Measurements from ENCODE around the gene RSPRY1.

Gene RSPRY1

DNA sequence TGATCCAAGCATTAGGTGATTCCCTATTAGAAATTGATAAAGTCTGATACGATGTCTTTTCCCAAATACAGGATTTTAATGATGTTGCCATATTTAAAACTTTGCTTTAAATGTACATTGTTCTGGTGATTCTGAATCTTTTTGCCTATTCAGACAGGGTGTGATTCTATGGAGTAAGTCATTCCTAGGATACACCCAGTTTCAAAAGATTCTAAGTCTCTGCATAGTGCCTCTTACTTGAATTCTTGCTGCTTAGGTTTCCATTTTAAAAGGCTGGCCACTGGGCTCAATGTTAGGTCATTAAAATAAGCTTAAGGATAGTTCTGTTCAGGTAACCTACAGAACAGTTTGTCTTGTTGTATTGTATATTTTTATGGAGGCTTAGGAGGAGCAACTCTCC lies 36.9 kb downstream of the RSPRY1 start:
- no peak overlapping the region for H2AK5ac ChIP-seq (ENCODE audit: low read length, severe bottlenecking)
- no CpG with 5 or more reads among the region's 1 CpG for WGBS
- no peak overlapping the region for H2AFZ ChIP-seq (ENCODE audit: low read depth, low read length)

DNA sequence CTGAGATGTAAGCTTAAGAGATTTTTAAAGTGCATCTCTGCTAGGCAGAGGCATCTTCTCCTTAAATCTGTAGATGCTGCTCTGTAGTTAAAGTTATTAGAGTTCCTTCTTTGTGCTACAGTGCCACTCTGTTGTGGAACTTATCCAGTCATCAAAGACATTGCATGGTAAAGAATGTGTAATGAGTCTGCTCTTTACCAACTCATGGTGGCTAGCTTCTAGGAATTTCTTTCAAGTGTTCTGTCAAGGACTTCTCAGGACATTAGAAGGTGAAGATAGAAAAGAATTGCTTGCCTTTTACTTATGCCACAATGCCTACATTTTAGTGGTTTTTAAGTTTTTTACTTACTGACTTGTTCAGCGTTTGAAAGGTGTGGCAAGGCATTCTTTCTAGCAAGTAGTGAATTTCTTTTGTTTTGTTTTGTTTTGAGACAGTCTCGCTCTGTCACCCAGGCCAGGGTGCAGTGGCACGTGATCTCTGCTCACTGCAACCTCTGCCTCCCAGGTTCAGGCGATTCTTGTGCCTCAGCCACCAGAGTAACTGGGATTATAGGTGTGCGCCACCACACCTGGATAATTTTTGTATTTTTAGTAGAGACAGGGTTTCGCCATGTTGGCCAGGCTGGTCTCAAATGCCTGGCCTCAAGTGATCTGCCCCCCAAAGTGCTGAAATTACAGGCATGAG lies 38.7 kb downstream of the RSPRY1 start:
- Histone ChIP-seq H3K9me3 (ENCODE audit: control insufficient read depth, low read length) (peaks cover 3% of the 10 kb centered on the region), H3K4me3 (ENCODE audit: insufficient read depth in 1 of 2, low read depth in 1 of 2, low read length in 2 of 2) (no peak overlapping the region), H2BK15ac (ENCODE audit: low read depth, poor library complexity, severe bottlenecking) (no peak overlapping the region), H2BK5ac (ENCODE audit: low read depth, low read length, poor library complexity, severe bottlenecking) (no peak overlapping the region), H4K8ac (ENCODE audit: low read length) (no peak overlapping the region), H3K4ac (ENCODE audit: low read depth in 1 of 2, low read length in 2 of 2) (no peak overlapping the region), H3K27ac (ENCODE audit: low read length, poor library complexity, severe bottlenecking) (no peak overlapping the region), H3K9ac (ENCODE audit: low read length) (no peak overlapping the region), H3K27me3 (ENCODE audit: control insufficient read depth in 1 of 2, insufficient read depth in 1 of 2, low read length in 2 of 2) (no peaks in the 10 kb centered on the region), H3K79me1 (replicated peaks; ENCODE audit: low read length, poor library complexity, severe bottlenecking) (peaks cover 24% of the 10 kb centered on the region), H2AK5ac (ENCODE audit: low read length, severe bottlenecking) (no peak overlapping the region), H3K4me2 (ENCODE audit: low read length, poor library complexity, severe bottlenecking) (no peak overlapping the region), H2BK12ac (ENCODE audit: low read length in 2 of 2) (no peak overlapping the region), H2BK120ac (ENCODE audit: low read depth, low read length) (no peak overlapping the region), H3K14ac (ENCODE audit: low read length in 2 of 2) (no peak overlapping the region), H3K4me1 (ENCODE audit: control insufficient read depth, insufficient read depth, low read depth, low read length) (peaks cover 3% of the 10 kb centered on the region), H3K18ac (ENCODE audit: low read depth in 1 of 2, low read length in 2 of 2) (no peak overlapping the region), H4K91ac (ENCODE audit: low read length) (no peak overlapping the region), H2AFZ (ENCODE audit: low read depth, low read length) (no peak overlapping the region), H3K23ac (ENCODE audit: low read length in 2 of 2) (no peak overlapping the region), H3K36me3 (ENCODE audit: control insufficient read depth in 1 of 2, insufficient read depth in 2 of 2, low read depth in 1 of 2, low read length in 2 of 2) (peaks cover 24 to 91% of the 10 kb centered on the region in 2 experiments)
- DNase-seq, result no peak
- WGBS, result 95% methylated on average over 6 of the region's 6 CpGs

More for the DNA sequence above, 36.9 kb downstream of the RSPRY1 start:
- H3K9me3 ChIP-seq (ENCODE audit: control insufficient read depth, low read length), result peaks cover 18% of the 10 kb centered on the region
- H3K27ac ChIP-seq (ENCODE audit: low read length, poor library complexity, severe bottlenecking), result no peak overlapping the region
- H4K91ac ChIP-seq (ENCODE audit: low read length), result no peak overlapping the region
- no peak overlapping the region for H3K14ac ChIP-seq (ENCODE audit: low read length in 2 of 2)
- no peaks in the 10 kb centered on the region for H3K27me3 ChIP-seq (ENCODE audit: control insufficient read depth in 1 of 2, insufficient read depth in 1 of 2, low read length in 2 of 2)
- peaks cover 3% of the 10 kb centered on the region for H3K4me1 ChIP-seq (ENCODE audit: control insufficient read depth, insufficient read depth, low read depth, low read length)
- no peak overlapping the region for H4K8ac ChIP-seq (ENCODE audit: low read length)
- H3K4me3 ChIP-seq (ENCODE audit: insufficient read depth in 1 of 2, low read depth in 1 of 2, low read length in 2 of 2), result no peak overlapping the region
- H2BK5ac ChIP-seq (ENCODE audit: low read depth, low read length, poor library complexity, severe bottlenecking), result no peak overlapping the region
- H3K36me3 ChIP-seq (ENCODE audit: control insufficient read depth in 1 of 2, insufficient read depth in 2 of 2, low read depth in 1 of 2, low read length in 2 of 2), result peaks cover 20 to 93% of the 10 kb centered on the region in 2 experiments
- H3K18ac ChIP-seq (ENCODE audit: low read depth in 1 of 2, low read length in 2 of 2), result no peak overlapping the region
- no peak overlapping the region for H3K4ac ChIP-seq (ENCODE audit: low read depth in 1 of 2, low read length in 2 of 2)
- H3K9ac ChIP-seq (ENCODE audit: low read length), result no peak overlapping the region
- peaks cover 21% of the 10 kb centered on the region for H3K79me1 ChIP-seq (replicated peaks; ENCODE audit: low read length, poor library complexity, severe bottlenecking)
- no peak overlapping the region for H3K23ac ChIP-seq (ENCODE audit: low read length in 2 of 2)
- H2BK15ac ChIP-seq (ENCODE audit: low read depth, poor library complexity, severe bottlenecking), result no peak overlapping the region
- no peak overlapping the region for H2BK12ac ChIP-seq (ENCODE audit: low read length in 2 of 2)
- H2BK120ac ChIP-seq (ENCODE audit: low read depth, low read length), result no peak overlapping the region
- H3K4me2 ChIP-seq (ENCODE audit: low read length, poor library complexity, severe bottlenecking), result no peak overlapping the region
- DNase-seq, result no peak

DNA sequence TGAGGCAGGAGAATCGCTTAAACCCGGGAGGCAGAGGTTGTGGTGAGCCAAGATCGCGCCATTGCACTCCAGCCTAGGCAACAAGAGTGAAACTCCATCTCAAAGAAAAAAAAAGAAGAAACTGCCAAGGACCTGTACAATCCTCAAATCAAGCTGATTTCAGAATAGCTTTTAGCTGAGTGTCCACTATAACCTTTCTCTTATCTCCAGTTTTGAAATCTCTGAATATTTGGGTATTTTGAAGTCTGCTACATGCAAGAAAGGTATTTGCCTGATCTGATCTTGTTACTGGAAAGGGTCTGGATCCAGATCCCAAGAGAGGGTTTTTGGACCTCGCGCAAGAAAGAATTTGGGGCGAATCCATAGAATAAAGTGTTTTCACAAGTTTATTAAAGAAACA lies 39.8 kb downstream of the RSPRY1 start:
- Histone ChIP-seq H3K4me3 (ENCODE audit: insufficient read depth in 1 of 2, low read depth in 1 of 2, low read length in 2 of 2) (no peak overlapping the region), H3K4me2 (ENCODE audit: low read length, poor library complexity, severe bottlenecking) (no peak overlapping the region), H2BK12ac (ENCODE audit: low read length in 2 of 2) (no peak overlapping the region), H4K91ac (ENCODE audit: low read length) (no peak overlapping the region), H4K8ac (ENCODE audit: low read length) (no peak overlapping the region), H2AFZ (ENCODE audit: low read depth, low read length) (no peak overlapping the region), H3K79me1 (replicated peaks; ENCODE audit: low read length, poor library complexity, severe bottlenecking) (peaks cover 18% of the 10 kb centered on the region), H3K36me3 (ENCODE audit: control insufficient read depth in 1 of 2, insufficient read depth in 2 of 2, low read depth in 1 of 2, low read length in 2 of 2) (peaks cover 26 to 91% of the 10 kb centered on the region in 2 experiments), H3K4me1 (ENCODE audit: control insufficient read depth, insufficient read depth, low read depth, low read length) (peaks cover 3% of the 10 kb centered on the region), H2AK5ac (ENCODE audit: low read length, severe bottlenecking) (no peak overlapping the region), H3K9ac (ENCODE audit: low read length) (no peak overlapping the region), H2BK15ac (ENCODE audit: low read depth, poor library complexity, severe bottlenecking) (no peak overlapping the region), H3K18ac (ENCODE audit: low read depth in 1 of 2, low read length in 2 of 2) (no peak overlapping the region), H2BK120ac (ENCODE audit: low read depth, low read length) (no peak overlapping the region), H3K4ac (ENCODE audit: low read depth in 1 of 2, low read length in 2 of 2) (no peak overlapping the region), H3K14ac (ENCODE audit: low read length in 2 of 2) (no peak overlapping the region), H3K27me3 (ENCODE audit: control insufficient read depth in 1 of 2, insufficient read depth in 1 of 2, low read length in 2 of 2) (no peaks in the 10 kb centered on the region), H3K27ac (ENCODE audit: low read length, poor library complexity, severe bottlenecking) (no peak overlapping the region), H2BK5ac (ENCODE audit: low read depth, low read length, poor library complexity, severe bottlenecking) (no peak overlapping the region), H3K9me3 (ENCODE audit: control insufficient read depth, low read length) (no peaks in the 10 kb centered on the region), H3K23ac (ENCODE audit: low read length in 2 of 2) (no peak overlapping the region)
- WGBS, result over 99% methylated on average over 4 of the region's 7 CpGs
- no peak for DNase-seq

DNA sequence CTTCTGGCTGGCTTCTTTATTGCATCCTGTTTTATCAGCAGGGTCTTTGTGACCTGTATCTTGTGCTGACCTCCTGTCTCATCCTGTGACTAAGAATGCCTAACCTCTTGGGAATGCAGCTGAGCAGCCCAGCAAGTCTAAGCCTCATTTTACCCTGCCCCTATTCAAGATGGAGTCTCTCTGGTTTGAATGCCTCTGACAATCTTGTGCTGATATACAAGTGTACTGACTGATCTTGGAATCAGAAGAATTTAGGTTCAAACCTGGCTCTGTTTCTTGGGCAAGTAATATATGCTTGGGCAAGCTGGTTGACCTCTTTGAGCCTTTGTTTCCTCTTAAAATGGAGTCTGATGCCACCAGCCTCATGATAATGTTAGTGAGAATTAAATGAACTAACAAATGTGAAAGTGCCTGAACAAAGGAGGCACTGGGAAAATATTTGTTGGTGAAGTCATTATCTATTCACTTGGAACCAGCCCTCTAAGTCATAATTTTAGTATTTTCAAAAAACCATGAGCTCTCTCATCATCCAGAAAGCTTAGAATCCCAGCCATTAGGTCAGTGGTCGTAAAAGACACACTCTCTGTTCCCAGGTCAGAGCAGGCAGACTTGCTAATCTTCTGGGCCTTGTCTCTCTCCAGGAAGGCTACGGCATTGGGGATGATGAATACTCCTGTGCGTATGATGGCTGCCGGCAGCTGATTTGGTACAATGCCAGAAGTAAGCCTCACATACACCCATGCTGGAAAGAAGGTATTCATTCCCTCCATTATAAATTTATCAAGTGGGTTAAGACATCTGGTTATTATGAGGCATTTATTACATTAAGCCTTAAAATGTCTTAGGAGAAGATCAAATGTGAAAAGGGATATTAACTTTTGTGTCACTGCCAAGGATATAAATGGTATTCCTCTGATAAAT lies 40.8 kb downstream of the RSPRY1 start:
- H2BK120ac ChIP-seq (ENCODE audit: low read depth, low read length), result no peak overlapping the region
- H3K9me3 ChIP-seq (ENCODE audit: control insufficient read depth, low read length), result no peaks in the 10 kb centered on the region
- WGBS, result 96% methylated on average over 3 of the region's 4 CpGs
- no peak overlapping the region for H3K4me3 ChIP-seq (ENCODE audit: insufficient read depth in 1 of 2, low read depth in 1 of 2, low read length in 2 of 2)
- H2AK5ac ChIP-seq (ENCODE audit: low read length, severe bottlenecking), result no peak overlapping the region
- no peak overlapping the region for H2BK15ac ChIP-seq (ENCODE audit: low read depth, poor library complexity, severe bottlenecking)
- no peak overlapping the region for H3K23ac ChIP-seq (ENCODE audit: low read length in 2 of 2)
- H3K27ac ChIP-seq (ENCODE audit: low read length, poor library complexity, severe bottlenecking), result peak overlapping the region; percentile 38
- peaks cover 3% of the 10 kb centered on the region for H3K4me1 ChIP-seq (ENCODE audit: control insufficient read depth, insufficient read depth, low read depth, low read length)
- no peak overlapping the region for H2BK12ac ChIP-seq (ENCODE audit: low read length in 2 of 2)
- H2BK5ac ChIP-seq (ENCODE audit: low read depth, low read length, poor library complexity, severe bottlenecking), result no peak overlapping the region
- H3K9ac ChIP-seq (ENCODE audit: low read length), result peak overlapping the region; percentile 8
- H3K4me2 ChIP-seq (ENCODE audit: low read length, poor library complexity, severe bottlenecking), result no peak overlapping the region
- H3K4ac ChIP-seq (ENCODE audit: low read depth in 1 of 2, low read length in 2 of 2), result no peak overlapping the region
- H3K36me3 ChIP-seq (ENCODE audit: control insufficient read depth in 1 of 2, insufficient read depth in 2 of 2, low read depth in 1 of 2, low read length in 2 of 2), result peaks cover 24 to 91% of the 10 kb centered on the region in 2 experiments
- no peak overlapping the region for H4K8ac ChIP-seq (ENCODE audit: low read length)
- no peak overlapping the region for H4K91ac ChIP-seq (ENCODE audit: low read length)
- no peaks in the 10 kb centered on the region for H3K27me3 ChIP-seq (ENCODE audit: control insufficient read depth in 1 of 2, insufficient read depth in 1 of 2, low read length in 2 of 2)
- no peak overlapping the region for H3K14ac ChIP-seq (ENCODE audit: low read length in 2 of 2)
- peaks cover 16% of the 10 kb centered on the region for H3K79me1 ChIP-seq (replicated peaks; ENCODE audit: low read length, poor library complexity, severe bottlenecking)
- no peak overlapping the region for H3K18ac ChIP-seq (ENCODE audit: low read depth in 1 of 2, low read length in 2 of 2)
- no peak overlapping the region for H2AFZ ChIP-seq (ENCODE audit: low read depth, low read length)
- no peak for DNase-seq

Measured in mesenchymal stem cell (in vitro differentiated cells and primary cell).